ENCODE results near the gene ZBTB17. TPM values are rescaled to one million over a fixed set of nuclear protein-coding genes. Genes with fewer than 3 reads are reported as not detected.

Gene ZBTB17
- total RNA-seq, 1 donor from 2014 or later = 155 TPM

DNA sequence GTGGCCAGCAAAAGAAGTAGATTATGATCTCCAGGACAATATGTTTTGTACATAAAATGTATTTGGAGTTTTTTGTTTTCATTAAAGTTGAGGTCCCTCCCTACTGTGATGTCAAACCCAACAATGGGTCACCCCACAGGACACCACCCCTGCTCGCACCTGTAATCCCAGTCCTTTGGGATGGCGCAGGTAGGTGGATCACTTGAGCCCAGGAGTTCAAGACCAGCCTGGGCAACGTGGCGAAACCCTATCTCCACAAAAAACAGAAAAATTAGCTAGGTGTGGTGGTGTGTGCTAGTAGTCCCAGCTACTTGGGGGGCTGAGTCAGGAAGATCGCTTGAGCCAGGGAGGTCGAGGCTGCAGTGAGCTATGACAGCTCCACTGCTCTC lies 9.0 kb downstream of the ZBTB17 start:
- intact Hi-C loops (cut with DNase I) = no loop called here
- no peaks in the 10 kb centered on the region for H3K27me3 ChIP-seq
- peaks cover 16% of the 10 kb centered on the region in 2 donors for H3K36me3 ChIP-seq
- no peak overlapping the region for H3K4me3 ChIP-seq
- TF ChIP-seq CTCF (IDR thresholded peaks at IDR 0.05) = no peak
- no peaks in the 10 kb centered on the region for H3K9me3 ChIP-seq
- H3K4me1 ChIP-seq = peaks cover 4 to 40% of the 10 kb centered on the region in 2 donors
- DNase-seq (ENCODE audit: low spot score in 2 of 2) = peak in 1 of 2 donors; percentile 53
- no peak overlapping the region for H3K27ac ChIP-seq

- no peak for TF ChIP-seq CTCF (IDR thresholded peaks at IDR 0.05)
- DNase-seq (ENCODE audit: low spot score in 2 of 2) = peak in 1 of 2 donors; percentile 79
- Histone ChIP-seq H3K4me3 (no peak overlapping the region), H3K36me3 (peaks cover 12 to 15% of the 10 kb centered on the region in 2 donors), H3K27me3 (no peaks in the 10 kb centered on the region), H3K9me3 (no peaks in the 10 kb centered on the region), H3K4me1 (peaks cover 4 to 40% of the 10 kb centered on the region in 2 donors), H3K27ac (peak overlapping the region; percentile 58 to 69)
- intact Hi-C loops (cut with DNase I) = no loop called here
Observed at GRCh38 chr1:15966081-15966955, 9.6 kb downstream of the ZBTB17 start.

DNA sequence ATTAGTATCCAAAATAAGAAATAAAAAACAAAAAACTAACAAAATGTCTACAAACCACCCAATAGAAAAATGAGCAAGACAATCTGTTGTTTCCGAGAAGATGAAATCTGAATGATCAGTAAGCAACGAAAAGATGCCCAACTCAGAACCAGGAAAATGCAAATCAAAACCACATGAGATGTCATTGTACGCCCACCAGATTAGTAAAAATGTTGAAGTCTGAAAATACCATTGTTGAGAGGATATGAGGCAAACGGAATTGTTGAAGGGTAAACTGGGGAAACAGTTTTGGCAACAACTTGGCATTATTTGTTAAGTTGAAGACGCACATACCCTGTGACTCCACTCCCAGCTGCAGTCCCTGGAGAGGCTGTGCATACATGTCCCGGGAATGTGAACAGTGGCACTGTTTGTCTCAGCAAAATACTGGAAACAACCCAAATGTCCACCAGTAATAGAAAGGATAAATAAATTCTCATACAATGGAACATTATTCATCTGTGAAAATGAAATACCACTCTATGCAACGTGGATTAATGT lies 10.6 kb downstream of the ZBTB17 start:
- H3K27me3 ChIP-seq = no peaks in the 10 kb centered on the region
- H3K9me3 ChIP-seq = no peaks in the 10 kb centered on the region
- H3K27ac ChIP-seq = peak overlapping the region; percentile 58 to 69
- no peak for TF ChIP-seq CTCF (IDR thresholded peaks at IDR 0.05)
- peaks cover 4 to 40% of the 10 kb centered on the region in 2 donors for H3K4me1 ChIP-seq
- H3K4me3 ChIP-seq = no peak overlapping the region
- intact Hi-C loops (cut with DNase I) = no loop called here
- H3K36me3 ChIP-seq = peaks cover 12 to 15% of the 10 kb centered on the region in 2 donors
- peak in 1 of 2 donors; percentile 69 for DNase-seq (ENCODE audit: low spot score in 2 of 2)

DNA sequence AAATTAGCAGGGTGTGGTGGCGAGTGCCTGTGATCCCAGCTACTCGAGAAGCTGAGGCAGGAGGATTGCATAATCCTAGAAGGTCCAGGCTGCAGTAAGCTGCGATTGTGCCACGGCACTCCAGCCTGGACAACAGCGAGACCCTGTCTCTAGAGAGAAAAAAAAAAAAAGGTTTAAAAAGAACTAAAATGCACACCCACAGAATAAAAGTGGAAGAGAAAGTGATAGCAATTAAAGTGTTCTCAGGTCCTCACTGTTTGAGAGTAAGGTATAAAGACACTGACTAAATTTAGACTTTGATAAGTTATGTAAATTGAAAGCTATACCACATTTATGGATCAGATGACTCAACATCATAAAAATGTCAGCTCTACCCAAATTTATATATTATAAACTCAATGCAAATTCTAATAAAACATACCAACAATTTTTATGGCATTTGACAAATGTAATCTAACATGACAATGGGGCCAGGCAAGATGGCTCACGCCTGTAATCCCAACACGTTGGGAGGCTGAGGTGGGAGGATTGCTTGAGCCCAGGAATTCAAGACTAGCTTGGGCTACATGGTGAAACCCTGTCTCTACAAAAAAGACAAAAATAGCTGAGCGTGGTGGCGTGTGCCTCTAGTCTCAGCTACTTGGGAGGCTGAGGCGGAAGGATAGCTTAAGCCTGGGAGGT lies 11.8 kb downstream of the ZBTB17 start:
- intact Hi-C loops (cut with DNase I) = no loop called here
- Histone ChIP-seq H3K27me3 (no peaks in the 10 kb centered on the region), H3K36me3 (peaks cover 5 to 7% of the 10 kb centered on the region in 2 donors), H3K4me3 (no peak overlapping the region), H3K9me3 (no peaks in the 10 kb centered on the region), H3K27ac (peak overlapping the region; percentile 22 to 24), H3K4me1 (peaks cover 4 to 43% of the 10 kb centered on the region in 2 donors)
- no peak for DNase-seq (ENCODE audit: low spot score in 2 of 2)
- no peak for TF ChIP-seq CTCF (IDR thresholded peaks at IDR 0.05)

- peak overlapping the region; percentile 22 to 24 for H3K27ac ChIP-seq
- peaks cover 0 to under 1% of the 10 kb centered on the region in 2 donors for H3K36me3 ChIP-seq
- no peaks in the 10 kb centered on the region for H3K9me3 ChIP-seq
- no peak for TF ChIP-seq CTCF (IDR thresholded peaks at IDR 0.05)
- H3K4me1 ChIP-seq = peaks cover 7 to 50% of the 10 kb centered on the region in 2 donors
- H3K27me3 ChIP-seq = no peaks in the 10 kb centered on the region
- DNase-seq (ENCODE audit: low spot score in 2 of 2) = peak in 1 of 2 donors; percentile 50
- H3K4me3 ChIP-seq = no peak overlapping the region
- intact Hi-C loops (cut with DNase I) = no loop called here
Observed at GRCh38 chr1:15963363-15963967, 12.4 kb downstream of the ZBTB17 start.
